ENCODE results near the gene TMEM106B. TPM values are rescaled to one million over a fixed set of nuclear protein-coding genes. Genes with fewer than 3 reads are reported as not detected.

The TMEM106B gene
- total and polyA plus RNA-seq, 12 donors: 9.0 to 62.8 (median 47.5) TPM

DNA sequence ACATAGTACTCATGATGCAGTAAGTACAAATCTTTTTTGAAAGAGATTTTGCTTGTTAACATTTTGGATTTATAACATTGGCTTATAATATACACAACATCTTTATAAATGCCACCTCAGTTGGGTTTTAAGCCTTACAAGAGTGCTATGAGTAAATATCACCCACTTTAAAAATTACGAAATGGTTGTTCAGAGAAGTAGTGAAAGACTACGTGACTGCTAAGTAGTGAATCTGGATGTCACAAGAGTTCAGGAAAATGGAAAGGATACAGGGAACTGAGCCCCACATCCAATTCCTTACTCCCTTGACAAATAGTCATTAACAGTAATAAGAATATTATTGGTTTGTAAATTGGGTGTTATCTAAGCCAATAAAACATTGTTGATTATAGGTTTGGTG, 20.0 kb downstream of the TMEM106B start:
- TF ChIP-seq CTCF (IDR thresholded peaks at IDR 0.05): no peak
- Histone ChIP-seq H3K27me3 (no peaks in the 10 kb centered on the region), H3K9me3 (peaks cover 0 to 3% (median 0%) of the 10 kb centered on the region in 11 donors), H3K4me1 (peaks cover 0 to 10% (median 0%) of the 10 kb centered on the region in 9 donors), H3K27ac (no peak overlapping the region), H3K36me3 (peaks cover 0 to 98% (median 18%) of the 10 kb centered on the region in 9 donors), H3K4me3 (no peak overlapping the region)
- 64 to 86% methylated on average over 2 of the region's 2 CpGs for WGBS, 2 donors
- intact Hi-C loops (cut with DNase I): no loop called here
- ATAC-seq (no peak), DNase-seq (no peak)

DNA sequence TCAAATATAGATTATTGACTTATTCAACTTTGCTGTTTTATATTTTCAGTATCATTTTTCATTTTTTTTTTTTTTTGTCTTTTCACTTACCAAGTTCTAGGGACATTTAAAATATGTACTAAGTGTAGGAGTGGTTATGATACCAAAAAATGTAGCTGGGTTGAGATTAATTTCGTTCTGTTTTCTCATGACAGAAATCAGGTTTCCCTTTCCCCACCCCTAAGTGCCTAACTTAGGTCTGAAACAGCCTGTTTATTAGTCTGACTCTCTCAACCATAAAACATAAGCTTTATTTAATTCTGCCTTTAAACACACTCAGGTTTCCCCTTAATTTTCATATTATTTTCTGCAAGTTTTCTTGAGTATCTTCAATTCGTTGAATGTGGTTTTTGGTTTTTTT, 22.1 kb downstream of the TMEM106B start:
- H3K4me3 ChIP-seq: no peak overlapping the region
- peaks cover 0 to 10% (median 0%) of the 10 kb centered on the region in 9 donors for H3K4me1 ChIP-seq
- intact Hi-C loops (cut with DNase I): no loop called here
- no peak for TF ChIP-seq CTCF (IDR thresholded peaks at IDR 0.05)
- H3K27ac ChIP-seq: no peak overlapping the region
- H3K36me3 ChIP-seq: peaks cover 0 to 94% (median 22%) of the 10 kb centered on the region in 9 donors
- no peaks in the 10 kb centered on the region for H3K27me3 ChIP-seq
- DNase-seq (no peak), ATAC-seq (no peak)
- peaks cover 0 to under 1% (median 0%) of the 10 kb centered on the region in 11 donors for H3K9me3 ChIP-seq
- 91 to 94% methylated on average over 2 of the region's 2 CpGs for WGBS, 2 donors

GRCh38 chr7:12234334-12234865, 23.3 kb downstream of the TMEM106B start:
- ATAC-seq: no peak
- peaks cover 0 to 88% (median 18%) of the 10 kb centered on the region in 9 donors for H3K36me3 ChIP-seq
- no peak overlapping the region for H3K4me3 ChIP-seq
- peaks cover 0 to 7% (median 0%) of the 10 kb centered on the region in 11 donors for H3K9me3 ChIP-seq
- H3K4me1 ChIP-seq: peaks cover 0 to 10% (median 0%) of the 10 kb centered on the region in 9 donors
- no peak for TF ChIP-seq CTCF (IDR thresholded peaks at IDR 0.05)
- intact Hi-C loops (cut with DNase I): no loop called here
- no peak overlapping the region for H3K27ac ChIP-seq
- 91 to 93% methylated on average over 2 of the region's 2 CpGs for WGBS, 2 donors
- no peaks in the 10 kb centered on the region for H3K27me3 ChIP-seq
- no peak for DNase-seq

DNA sequence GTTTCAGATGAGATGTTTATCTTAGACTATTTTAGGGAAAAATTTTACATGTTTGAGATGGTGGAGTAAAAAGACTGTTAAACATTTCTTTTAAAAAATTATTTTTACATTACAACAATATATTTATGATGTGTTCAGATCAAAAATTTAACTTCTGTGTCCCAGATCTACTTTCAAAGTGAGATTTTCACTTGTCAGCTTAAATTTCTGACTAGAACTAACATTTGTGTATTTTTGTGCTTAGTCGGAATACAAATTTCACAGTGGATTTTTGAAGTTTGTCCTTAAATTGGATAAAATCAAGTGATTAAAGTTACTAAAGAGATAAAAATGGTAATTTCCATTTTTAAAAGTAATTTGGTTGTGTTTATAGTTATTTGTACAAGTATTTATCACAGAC, 24.9 kb downstream of the TMEM106B start:
- Histone ChIP-seq H3K36me3 (peaks cover 0 to 73% (median 13%) of the 10 kb centered on the region in 9 donors), H3K27ac (no peak overlapping the region), H3K9me3 (peaks cover 0 to 7% (median 0%) of the 10 kb centered on the region in 11 donors), H3K4me1 (peaks cover 0 to 10% (median 0%) of the 10 kb centered on the region in 9 donors), H3K4me3 (no peak overlapping the region), H3K27me3 (no peaks in the 10 kb centered on the region)
- no peak for TF ChIP-seq CTCF (IDR thresholded peaks at IDR 0.05)
- WGBS, 2 donors: 100% methylated on average over 1 of the region's 1 CpG
- DNase-seq: no peak
- no peak for ATAC-seq
- intact Hi-C loops (cut with DNase I): no loop called here
